SU-DHL-6 (cell line): Measurements from ENCODE around the gene FCMR.

Experiments used
- H2AFZ ChIP-seq: fragments of 200-600 bp; sonication (generic); 2 replicates; pipeline ENCODE4 v1.6.1; 2014; ENCODE audit warnings: low read depth, mild to moderate bottlenecking, moderate library complexity, mixed read lengths, antibody characterized with exemption, low read length; ENCODE audit not compliant: severe bottlenecking
- H3F3A ChIP-seq: fragments of 200-600 bp; shearing (Covaris generic); 2 replicates; pipeline ENCODE4 v1.6.0; 2016; ENCODE audit warnings: antibody characterized with exemption, mild to moderate bottlenecking; ENCODE audit not compliant: insufficient read depth
- H3K27ac ChIP-seq: fragments of 200-600 bp; sonication (generic); 2 replicates; pipeline ENCODE4 v1.5.1; 2016; ENCODE audit warnings: low read depth, mild to moderate bottlenecking, low read length, moderate library complexity, mixed read lengths
- H3K27me3 ChIP-seq: fragments of 200-600 bp; sonication (generic), shearing (Covaris generic); 2 replicates; pipeline ENCODE4 v1.6.0; 2014; ENCODE audit warnings: mild to moderate bottlenecking, low read length
- H3K36me3 ChIP-seq: fragments of 200-600 bp; sonication (generic); 2 replicates; pipeline ENCODE4 v1.6.1; 2014; ENCODE audit warnings: mild to moderate bottlenecking, low read length, mixed read lengths
- H3K4me2 ChIP-seq: fragments of 300-600, 200-600 bp; shearing (Covaris generic), sonication (generic); 2 replicates; pipeline ENCODE4 v1.6.0; 2014; ENCODE audit warnings: low read length, low read depth, mild to moderate bottlenecking; ENCODE audit not compliant: poor library complexity, severe bottlenecking
- H3K4me3 ChIP-seq: fragments of 200-600 bp; sonication (generic); 2 replicates; pipeline ENCODE4 v1.5.1; 2014; ENCODE audit warnings: antibody characterized with exemption, low read length, mild to moderate bottlenecking, mixed read lengths; ENCODE audit not compliant: insufficient read depth, poor library complexity, severe bottlenecking
- H3K79me2 ChIP-seq: fragments of 200-600 bp; sonication (generic); 2 replicates; pipeline ENCODE4 v1.6.1; 2014; ENCODE audit warnings: mild to moderate bottlenecking, low read length, moderate library complexity; ENCODE audit not compliant: insufficient read depth
- H3K9ac ChIP-seq: fragments of 200-600 bp; sonication (generic); 2 replicates; pipeline ENCODE4 v1.7.0; 2014; ENCODE audit warnings: mild to moderate bottlenecking, low read length
- H3K9me2 ChIP-seq: fragments of 200-600 bp; sonication (generic); replicated peaks from 2 replicates; pipeline ENCODE4 v1.6.1; 2014; ENCODE audit warnings: low read length; ENCODE audit not compliant: insufficient read depth
- H3K9me3 ChIP-seq: fragments of 200-600 bp; sonication (generic); 2 replicates; pipeline ENCODE4 v1.6.1; 2014; ENCODE audit warnings: low read length, mixed read lengths; ENCODE audit not compliant: insufficient read depth
- H4K20me1 ChIP-seq: fragments of 200-600 bp; sonication (generic); 2 replicates; pipeline ENCODE4 v1.6.1; 2014; ENCODE audit warnings: low read depth, mild to moderate bottlenecking, antibody characterized with exemption, low read length, moderate library complexity, mixed read lengths
- CTCF ChIP-seq: fragments of 200-600 bp; sonication (generic); IDR thresholded peaks from one replicate; pipeline ENCODE4 v1.5.1; 2017; ENCODE audit warnings: antibody characterized with exemption, mild to moderate bottlenecking, low read length, moderate library complexity; ENCODE audit not compliant: insufficient read depth, poor library complexity, severe bottlenecking
- EZH2phosphoT487 ChIP-seq: fragments of 200-600 bp; sonication (generic), shearing (Covaris generic); conservative IDR thresholded peaks from 2 replicates; pipeline ENCODE4 v1.6.1; 2018; ENCODE audit warnings: mild to moderate bottlenecking, antibody characterized with exemption, low read length, moderate library complexity, mixed read lengths

Gene FCMR

GRCh38 chr1:206945779-206946178, 24.0 kb upstream of the FCMR start:
- Histone ChIP-seq H3K9me3 (no peaks in the 10 kb centered on the region), H3K9ac (no peak overlapping the region), H3K27ac (no peak overlapping the region), H3F3A (no peaks in the 10 kb centered on the region), H3K27me3 (no peaks in the 10 kb centered on the region), H4K20me1 (no peaks in the 10 kb centered on the region), H3K36me3 (no peaks in the 10 kb centered on the region), H2AFZ (no peak overlapping the region), H3K79me2 (no peaks in the 10 kb centered on the region), H3K4me3 (no peak overlapping the region), H3K9me2 (no peaks in the 10 kb centered on the region), H3K4me2 (no peak overlapping the region)
- TF ChIP-seq EZH2phosphoT487 (no peak), CTCF (no peak)

GRCh38 chr1:206944703-206945102, 23.0 kb upstream of the FCMR start:
- Histone ChIP-seq H3K27me3 (no peaks in the 10 kb centered on the region), H3K79me2 (no peaks in the 10 kb centered on the region), H3K9ac (no peak overlapping the region), H3F3A (no peaks in the 10 kb centered on the region), H2AFZ (no peak overlapping the region), H3K9me2 (no peaks in the 10 kb centered on the region), H3K9me3 (no peaks in the 10 kb centered on the region), H3K36me3 (no peaks in the 10 kb centered on the region), H3K4me2 (no peak overlapping the region), H4K20me1 (no peaks in the 10 kb centered on the region), H3K27ac (no peak overlapping the region), H3K4me3 (no peak overlapping the region)
- no peak for TF ChIP-seq EZH2phosphoT487
- TF ChIP-seq CTCF: no peak

GRCh38 chr1:206941766-206942418, 20.2 kb upstream of the FCMR start:
- Histone ChIP-seq H3K9me2 (no peaks in the 10 kb centered on the region), H3K27ac (no peak overlapping the region), H3K27me3 (no peaks in the 10 kb centered on the region), H3K9me3 (no peaks in the 10 kb centered on the region), H3K36me3 (no peaks in the 10 kb centered on the region), H2AFZ (no peak overlapping the region), H3K4me3 (no peak overlapping the region), H3K9ac (no peak overlapping the region), H3F3A (no peaks in the 10 kb centered on the region), H4K20me1 (no peaks in the 10 kb centered on the region), H3K4me2 (no peak overlapping the region), H3K79me2 (no peaks in the 10 kb centered on the region)
- no peak for TF ChIP-seq CTCF
